Measurements from ENCODE around the gene DNAH17. TPM values are rescaled to one million over a fixed set of nuclear protein-coding genes. Genes with fewer than 3 reads are reported as not detected.

The DNAH17 gene
- total RNA-seq, 1 donor from 2014 or later, result under 0.01 TPM

DNA sequence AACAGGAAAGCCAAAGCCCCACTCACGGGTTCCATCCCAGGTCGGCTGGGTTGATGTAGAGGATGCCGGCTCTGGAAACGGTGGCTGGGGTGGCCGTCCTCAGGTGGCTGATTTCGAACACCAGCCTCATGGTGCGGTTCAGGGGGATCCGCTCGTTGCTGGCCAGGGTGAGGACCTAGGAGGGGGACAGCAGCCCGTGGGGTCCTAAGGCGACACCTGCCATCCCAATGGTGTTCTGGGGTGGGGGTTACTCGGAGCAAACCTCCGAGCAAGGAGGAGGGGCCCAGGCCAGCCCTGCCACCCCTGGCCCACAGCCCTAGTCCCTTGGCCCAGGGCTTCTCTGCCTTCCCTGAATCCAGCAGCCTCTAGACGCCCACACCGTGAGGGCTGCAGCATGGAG is 86.5 kb downstream of the DNAH17 start:
- TF ChIP-seq, protein P1, sequence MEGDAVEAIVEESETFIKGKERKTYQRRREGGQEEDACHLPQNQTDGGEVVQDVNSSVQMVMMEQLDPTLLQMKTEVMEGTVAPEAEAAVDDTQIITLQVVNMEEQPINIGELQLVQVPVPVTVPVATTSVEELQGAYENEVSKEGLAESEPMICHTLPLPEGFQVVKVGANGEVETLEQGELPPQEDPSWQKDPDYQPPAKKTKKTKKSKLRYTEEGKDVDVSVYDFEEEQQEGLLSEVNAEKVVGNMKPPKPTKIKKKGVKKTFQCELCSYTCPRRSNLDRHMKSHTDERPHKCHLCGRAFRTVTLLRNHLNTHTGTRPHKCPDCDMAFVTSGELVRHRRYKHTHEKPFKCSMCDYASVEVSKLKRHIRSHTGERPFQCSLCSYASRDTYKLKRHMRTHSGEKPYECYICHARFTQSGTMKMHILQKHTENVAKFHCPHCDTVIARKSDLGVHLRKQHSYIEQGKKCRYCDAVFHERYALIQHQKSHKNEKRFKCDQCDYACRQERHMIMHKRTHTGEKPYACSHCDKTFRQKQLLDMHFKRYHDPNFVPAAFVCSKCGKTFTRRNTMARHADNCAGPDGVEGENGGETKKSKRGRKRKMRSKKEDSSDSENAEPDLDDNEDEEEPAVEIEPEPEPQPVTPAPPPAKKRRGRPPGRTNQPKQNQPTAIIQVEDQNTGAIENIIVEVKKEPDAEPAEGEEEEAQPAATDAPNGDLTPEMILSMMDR (IDR thresholded peaks at IDR 0.05; ENCODE audit: insufficient read depth, low read length, severe bottlenecking), result no peak
- no peak for FAIRE-seq
- Histone ChIP-seq H3K4me3 (ENCODE audit: low read depth, low read length) (no peak overlapping the region), H3K27me3 (ENCODE audit: control insufficient read depth, insufficient read depth, low read length) (peaks cover 6% of the 10 kb centered on the region), H3K36me3 (ENCODE audit: control insufficient read depth, insufficient read depth, low read length) (no peaks in the 10 kb centered on the region)
- DNase-seq (ENCODE audit: low read depth), result no peak

DNA sequence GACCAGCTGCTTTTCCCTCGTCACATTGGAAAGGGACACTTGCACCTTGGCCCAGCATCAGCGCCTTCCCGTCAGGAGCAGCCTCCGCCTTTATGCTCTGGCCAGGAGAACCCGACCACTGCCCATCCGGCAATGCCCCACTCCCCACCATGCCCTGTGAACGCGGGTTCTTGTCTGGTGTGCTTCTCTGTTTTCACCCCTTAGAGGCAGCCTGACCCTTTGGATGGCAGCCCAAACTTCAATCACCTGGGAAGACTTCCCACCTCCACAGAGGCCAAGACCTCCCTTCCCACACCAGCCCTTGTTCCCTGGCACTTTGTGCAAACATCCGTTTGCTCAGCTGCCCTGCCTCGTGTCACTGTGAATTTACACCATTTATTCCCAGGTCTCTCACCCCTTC is 87.0 kb downstream of the DNAH17 start:
- TF ChIP-seq, protein P1 (IDR thresholded peaks at IDR 0.05; ENCODE audit: insufficient read depth, low read length, severe bottlenecking), result no peak
- DNase-seq (ENCODE audit: low read depth) (no peak), FAIRE-seq (no peak)
- H3K27me3 ChIP-seq (ENCODE audit: control insufficient read depth, insufficient read depth, low read length), result peaks cover 6% of the 10 kb centered on the region
- H3K36me3 ChIP-seq (ENCODE audit: control insufficient read depth, insufficient read depth, low read length), result no peaks in the 10 kb centered on the region
- no peak overlapping the region for H3K4me3 ChIP-seq (ENCODE audit: low read depth, low read length)

DNA sequence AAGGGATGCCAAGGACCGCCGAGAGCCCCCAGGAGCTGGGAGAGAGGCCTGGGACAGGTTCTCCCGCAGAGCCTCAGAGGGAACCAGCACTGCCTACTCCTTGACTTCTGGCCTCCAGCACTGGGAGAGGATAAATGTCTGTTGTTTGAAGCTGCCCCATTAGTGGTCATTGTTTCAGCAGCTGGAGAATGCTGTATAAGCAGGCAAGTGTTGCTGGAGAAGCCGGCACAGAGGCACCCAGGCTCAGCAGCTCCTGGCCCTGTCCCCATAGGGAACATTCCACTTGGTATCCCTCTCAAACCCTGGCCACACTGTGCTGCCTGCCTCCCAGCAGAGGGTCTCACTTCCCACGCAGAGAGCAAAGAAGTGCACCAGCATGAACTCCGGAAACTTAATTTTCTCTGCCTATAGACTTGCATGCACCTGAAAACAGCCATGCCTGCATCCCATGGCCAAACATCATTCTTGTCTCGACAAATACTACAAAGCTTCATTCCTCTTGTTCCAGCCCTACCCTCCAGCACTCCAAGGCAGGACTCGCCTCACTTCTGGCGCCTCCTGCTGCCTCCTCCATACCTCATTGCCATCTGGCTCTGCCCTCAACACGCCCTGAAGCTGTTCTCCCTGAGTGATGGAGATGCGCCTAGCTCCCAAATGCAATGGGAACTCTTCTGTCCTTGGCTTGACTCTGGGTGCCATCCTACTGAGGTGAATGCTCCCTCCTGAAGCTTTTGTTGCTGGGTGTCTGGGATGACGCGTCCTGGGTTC is 88.1 kb downstream of the DNAH17 start:
- no peak for DNase-seq (ENCODE audit: low read depth)
- TF ChIP-seq, protein P1 (IDR thresholded peaks at IDR 0.05; ENCODE audit: insufficient read depth, low read length, severe bottlenecking), result no peak
- Histone ChIP-seq H3K27me3 (ENCODE audit: control insufficient read depth, insufficient read depth, low read length) (peaks cover 11% of the 10 kb centered on the region), H3K36me3 (ENCODE audit: control insufficient read depth, insufficient read depth, low read length) (no peaks in the 10 kb centered on the region), H3K4me3 (ENCODE audit: low read depth, low read length) (no peak overlapping the region)
- no peak for FAIRE-seq

DNA sequence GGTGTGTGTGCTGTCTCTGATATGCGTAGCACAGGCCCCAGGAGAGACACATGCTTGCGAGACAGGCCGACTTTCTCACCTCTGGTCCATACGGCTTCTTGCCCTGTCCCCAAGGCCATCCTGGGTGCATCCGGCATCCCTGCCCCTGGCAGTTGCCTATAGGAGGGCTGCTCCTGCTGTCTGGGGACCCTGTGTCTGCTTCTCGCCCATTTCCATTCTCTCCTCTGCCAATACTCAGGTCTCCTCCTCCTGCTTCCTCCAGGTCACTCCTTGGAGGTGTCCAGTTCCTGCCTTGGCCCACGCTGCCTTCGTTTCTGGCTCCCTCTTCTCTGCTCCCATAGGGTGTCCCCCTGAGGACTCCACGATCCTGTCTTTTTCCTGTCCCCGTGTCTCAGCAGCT is 89.0 kb downstream of the DNAH17 start:
- Histone ChIP-seq H3K36me3 (ENCODE audit: control insufficient read depth, insufficient read depth, low read length) (no peaks in the 10 kb centered on the region), H3K27me3 (ENCODE audit: control insufficient read depth, insufficient read depth, low read length) (peaks cover 11% of the 10 kb centered on the region), H3K4me3 (ENCODE audit: low read depth, low read length) (no peak overlapping the region)
- DNase-seq (ENCODE audit: low read depth), result no peak
- no peak for FAIRE-seq
- TF ChIP-seq, protein P1 (IDR thresholded peaks at IDR 0.05; ENCODE audit: insufficient read depth, low read length, severe bottlenecking), result no peak

DNA sequence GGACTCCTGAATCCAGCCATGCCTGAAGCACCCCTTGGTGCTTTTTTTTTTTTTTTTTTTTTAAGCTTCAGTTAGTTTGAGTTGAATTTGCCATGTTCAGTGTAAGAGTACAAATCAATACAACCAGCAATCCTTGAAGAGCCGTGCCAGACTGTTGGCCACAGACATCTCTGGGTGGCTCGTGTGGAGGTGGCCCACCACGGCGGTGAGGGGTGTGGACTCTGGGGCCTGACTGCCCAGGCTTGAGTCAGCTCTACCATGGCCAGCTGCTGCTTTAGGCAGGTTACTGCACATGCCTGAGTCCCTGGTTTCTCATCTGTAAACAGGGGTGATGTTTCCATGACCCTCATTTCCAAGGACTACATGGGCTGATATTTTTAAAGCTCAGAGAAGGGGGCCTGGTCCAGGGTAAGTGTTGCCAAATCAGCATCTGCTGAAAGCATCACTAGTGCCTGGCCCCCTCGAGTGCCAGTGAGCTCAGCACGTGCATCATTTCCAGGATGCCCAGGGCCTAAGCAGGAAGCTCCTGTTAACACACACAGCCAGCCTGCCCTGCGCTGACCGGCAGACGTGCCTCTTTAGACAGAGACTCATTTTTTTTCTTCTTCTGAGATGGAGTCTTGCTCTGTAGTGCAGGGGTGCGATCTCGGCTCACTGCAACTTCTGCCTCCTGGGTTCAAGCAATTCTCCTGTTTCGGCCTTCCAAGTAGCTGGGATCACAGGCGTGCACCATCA is 90.1 kb downstream of the DNAH17 start:
- Histone ChIP-seq H3K27me3 (ENCODE audit: control insufficient read depth, insufficient read depth, low read length) (peaks cover 11% of the 10 kb centered on the region), H3K36me3 (ENCODE audit: control insufficient read depth, insufficient read depth, low read length) (no peaks in the 10 kb centered on the region), H3K4me3 (ENCODE audit: low read depth, low read length) (no peak overlapping the region)
- DNase-seq (ENCODE audit: low read depth) (no peak), FAIRE-seq (no peak)
- TF ChIP-seq, protein P1 (IDR thresholded peaks at IDR 0.05; ENCODE audit: insufficient read depth, low read length, severe bottlenecking), result no peak

Measured in bronchial epithelial cell (primary cell).